Karpas-422 (cell line): ENCODE data around the gene CCDC102A. TPM values are rescaled to one million over a fixed set of nuclear protein-coding genes. Genes with fewer than 3 reads are reported as not detected.

Experiments
- DNase-seq: peaks from one replicate; pipeline ENCODE4 v3.0.0-alpha.2; 2015
- H2AFZ ChIP-seq: fragments of 200-600 bp; sonication (generic); 2 replicates; pipeline ENCODE4 v1.6.1; 2014; ENCODE audit warnings: antibody characterized with exemption, low read length, mixed read lengths
- H3K27ac ChIP-seq: fragments of 200-600 bp; sonication (generic); 2 replicates; pipeline ENCODE4 v1.5.1; 2014; ENCODE audit warnings: mild to moderate bottlenecking, low read length, moderate library complexity
- H3K27me3 ChIP-seq: fragments of 200-600 bp; sonication (generic); 2 replicates; pipeline ENCODE4 v1.6.1; 2014; ENCODE audit warnings: low read length, mixed read lengths
- H3K36me3 ChIP-seq: fragments of 200-600 bp; sonication (generic); 2 replicates; pipeline ENCODE4 v1.6.1; 2014; ENCODE audit warnings: low read length, mixed read lengths; ENCODE audit not compliant: insufficient read depth
- H3K4me1 ChIP-seq: fragments of 200-600 bp; sonication (generic); 2 replicates; pipeline ENCODE4 v1.6.1; 2014; ENCODE audit warnings: mild to moderate bottlenecking, low read length, mixed read lengths
- H3K4me2 ChIP-seq: fragments of 200-600 bp; sonication (generic); 2 replicates; pipeline ENCODE4 v1.6.1; 2014; ENCODE audit warnings: low read length, low read depth, mild to moderate bottlenecking; ENCODE audit not compliant: poor library complexity, severe bottlenecking
- H3K4me3 ChIP-seq: fragments of 200-600 bp; sonication (generic); 2 replicates; pipeline ENCODE4 v1.5.1; 2014; ENCODE audit warnings: mild to moderate bottlenecking, antibody characterized with exemption, low read length, mixed read lengths
- H3K79me2 ChIP-seq: fragments of 200-600 bp; sonication (generic); 2 replicates; pipeline ENCODE4 v1.6.1; 2014; ENCODE audit warnings: mild to moderate bottlenecking, low read length, mixed read lengths
- H3K9ac ChIP-seq: fragments of 200-600 bp; sonication (generic); 2 replicates; pipeline ENCODE4 v1.6.0; 2014; ENCODE audit warnings: low read length
- H3K9me2 ChIP-seq: fragments of 200-600 bp; sonication (generic), shearing (Covaris generic); replicated peaks from 2 replicates; pipeline ENCODE4 v1.6.0; 2014; ENCODE audit warnings: mild to moderate bottlenecking, low read length, moderate library complexity; ENCODE audit not compliant: insufficient read depth
- H3K9me3 ChIP-seq: fragments of 300-700, 200-600 bp; sonication (generic); 2 replicates; pipeline ENCODE4 v1.6.1; 2014; ENCODE audit warnings: low read length, mixed read lengths
- H4K20me1 ChIP-seq: fragments of 200-600 bp; sonication (generic); 2 replicates; pipeline ENCODE4 v1.6.1; 2014; ENCODE audit warnings: mild to moderate bottlenecking, antibody characterized with exemption, low read length, low read depth; ENCODE audit not compliant: insufficient read depth
- total RNA-seq: library from RNA; depleted of rRNA; stranded (reverse); fragments of >200 nt; shearing (Covaris generic); gene quantifications from 2 replicates; pipeline ENCODE4 v1.2.3, GENCODE V29; 2014; ENCODE audit warnings: low replicate concordance

Gene CCDC102A
- total RNA-seq, 1 experiment from 2014 or later = 5.9 TPM

GRCh38 chr16:57527027-57527426 is 9.3 kb downstream of the CCDC102A start:
- Histone ChIP-seq H3K4me2 (no peak overlapping the region), H3K9me3 (no peaks in the 10 kb centered on the region), H3K9ac (no peak overlapping the region), H3K27ac (no peak overlapping the region), H4K20me1 (no peaks in the 10 kb centered on the region), H3K27me3 (no peaks in the 10 kb centered on the region), H3K9me2 (no peaks in the 10 kb centered on the region), H3K79me2 (peaks cover 11% of the 10 kb centered on the region; the same call in 1 of the 2 replicates), H3K36me3 (no peaks in the 10 kb centered on the region), H3K4me1 (peaks cover 34% of the 10 kb centered on the region), H3K4me3 (no peak overlapping the region), H2AFZ (no peak overlapping the region)
- no peak for DNase-seq

- H3K4me2 ChIP-seq = no peak overlapping the region
Observed at GRCh38 chr16:57526498-57526897, 9.9 kb downstream of the CCDC102A start.

GRCh38 chr16:57525761-57526160 is 10.6 kb downstream of the CCDC102A start:
- Histone ChIP-seq H3K9ac (no peak overlapping the region), H3K36me3 (no peaks in the 10 kb centered on the region), H3K9me2 (no peaks in the 10 kb centered on the region), H3K4me1 (peaks cover 21% of the 10 kb centered on the region), H2AFZ (no peak overlapping the region), H3K9me3 (no peaks in the 10 kb centered on the region), H3K27ac (no peak overlapping the region), H4K20me1 (no peaks in the 10 kb centered on the region), H3K4me3 (no peak overlapping the region), H3K4me2 (no peak overlapping the region), H3K79me2 (0 out of 2 replicates have a peak, but pooled peaks cover under 1% of the 10 kb centered on the region), H3K27me3 (no peaks in the 10 kb centered on the region)
- no peak for DNase-seq

More at GRCh38 chr16:57526498-57526897, 9.9 kb downstream of the CCDC102A start:
- no peak overlapping the region for H3K4me3 ChIP-seq
- no peaks in the 10 kb centered on the region for H3K9me2 ChIP-seq
- no peaks in the 10 kb centered on the region for H3K27me3 ChIP-seq
- no peak overlapping the region for H2AFZ ChIP-seq
- DNase-seq = no peak
- H3K27ac ChIP-seq = no peak overlapping the region
- no peak overlapping the region for H3K9ac ChIP-seq
- H3K79me2 ChIP-seq = peaks cover 8% of the 10 kb centered on the region; the same call in 1 of the 2 replicates
- H4K20me1 ChIP-seq = no peaks in the 10 kb centered on the region
- H3K4me1 ChIP-seq = peaks cover 29% of the 10 kb centered on the region
- H3K36me3 ChIP-seq = no peaks in the 10 kb centered on the region
- H3K9me3 ChIP-seq = no peaks in the 10 kb centered on the region

- H3K79me2 ChIP-seq = no peaks in the 10 kb centered on the region
- H2AFZ ChIP-seq = no peak overlapping the region
- H3K9ac ChIP-seq = no peak overlapping the region
- DNase-seq = peak; percentile 72
- H3K36me3 ChIP-seq = no peaks in the 10 kb centered on the region; the same call in 1 of the 2 replicates
- H3K4me2 ChIP-seq = peak overlapping the region; percentile 20
- H3K27ac ChIP-seq = peak overlapping the region; percentile 57
- no peaks in the 10 kb centered on the region for H4K20me1 ChIP-seq
- no peak overlapping the region for H3K4me3 ChIP-seq
- no peaks in the 10 kb centered on the region for H3K27me3 ChIP-seq
- no peaks in the 10 kb centered on the region for H3K9me2 ChIP-seq
- H3K4me1 ChIP-seq = peaks cover 11% of the 10 kb centered on the region
- no peaks in the 10 kb centered on the region for H3K9me3 ChIP-seq
Observed at GRCh38 chr16:57522960-57523359, 13.4 kb downstream of the CCDC102A start.

- no peaks in the 10 kb centered on the region for H3K9me3 ChIP-seq
- H2AFZ ChIP-seq = no peak overlapping the region
- peak; percentile 90 for DNase-seq
- no peak overlapping the region for H3K9ac ChIP-seq
- H3K27me3 ChIP-seq = no peaks in the 10 kb centered on the region
- H3K36me3 ChIP-seq = no peaks in the 10 kb centered on the region; the same call in 1 of the 2 replicates
- H3K79me2 ChIP-seq = no peaks in the 10 kb centered on the region
- no peaks in the 10 kb centered on the region for H4K20me1 ChIP-seq
- H3K4me3 ChIP-seq = no peak overlapping the region
- no peaks in the 10 kb centered on the region for H3K9me2 ChIP-seq
- no peak overlapping the region for H3K4me2 ChIP-seq
- H3K27ac ChIP-seq = no peak overlapping the region
- peaks cover 11% of the 10 kb centered on the region for H3K4me1 ChIP-seq
Observed at GRCh38 chr16:57519796-57520360, 16.5 kb downstream of the CCDC102A start.

GRCh38 chr16:57518922-57519321 is 17.4 kb downstream of the CCDC102A start:
- no peaks in the 10 kb centered on the region; the same call in 1 of the 2 replicates for H3K36me3 ChIP-seq
- H3K27me3 ChIP-seq = no peaks in the 10 kb centered on the region
- no peaks in the 10 kb centered on the region for H3K9me2 ChIP-seq
- no peak overlapping the region for H3K4me2 ChIP-seq
- no peak overlapping the region for H2AFZ ChIP-seq
- no peak for DNase-seq
- H3K27ac ChIP-seq = no peak overlapping the region
- no peaks in the 10 kb centered on the region for H3K9me3 ChIP-seq
- peaks cover 11% of the 10 kb centered on the region for H3K4me1 ChIP-seq
- H3K9ac ChIP-seq = no peak overlapping the region
- no peaks in the 10 kb centered on the region for H4K20me1 ChIP-seq
- no peak overlapping the region for H3K4me3 ChIP-seq
- no peaks in the 10 kb centered on the region for H3K79me2 ChIP-seq

- H3K27me3 ChIP-seq = no peaks in the 10 kb centered on the region
- H3K9me3 ChIP-seq = no peaks in the 10 kb centered on the region
- no peaks in the 10 kb centered on the region for H3K79me2 ChIP-seq
- no peak overlapping the region for H3K27ac ChIP-seq
- peaks cover 9% of the 10 kb centered on the region for H3K4me1 ChIP-seq
- no peak overlapping the region for H2AFZ ChIP-seq
- H4K20me1 ChIP-seq = no peaks in the 10 kb centered on the region
- DNase-seq = no peak
- no peak overlapping the region for H3K4me3 ChIP-seq
- no peak overlapping the region for H3K4me2 ChIP-seq
- no peaks in the 10 kb centered on the region for H3K9me2 ChIP-seq
- H3K9ac ChIP-seq = no peak overlapping the region
- H3K36me3 ChIP-seq = no peaks in the 10 kb centered on the region; the same call in 1 of the 2 replicates
Observed at GRCh38 chr16:57518520-57518919, 17.9 kb downstream of the CCDC102A start.

GRCh38 chr16:57517397-57518367 is 18.7 kb downstream of the CCDC102A start:
- H4K20me1 ChIP-seq = no peaks in the 10 kb centered on the region
- no peaks in the 10 kb centered on the region; the same call in 1 of the 2 replicates for H3K36me3 ChIP-seq
- H3K4me1 ChIP-seq = peaks cover under 1% of the 10 kb centered on the region; the same call in 1 of the 2 replicates
- no peak overlapping the region for H3K4me2 ChIP-seq
- H2AFZ ChIP-seq = no peak overlapping the region
- H3K27ac ChIP-seq = no peak overlapping the region
- H3K4me3 ChIP-seq = no peak overlapping the region
- no peaks in the 10 kb centered on the region for H3K27me3 ChIP-seq
- H3K9me3 ChIP-seq = no peaks in the 10 kb centered on the region
- H3K79me2 ChIP-seq = no peaks in the 10 kb centered on the region
- no peak overlapping the region for H3K9ac ChIP-seq
- no peak for DNase-seq
- H3K9me2 ChIP-seq = no peaks in the 10 kb centered on the region
